GM19463 (cell line): ENCODE data around the gene RUNDC3A.
A peak's percentile ranks its signal among the peaks of the same experiment; 100 is the strongest.
"Not testable (repeated sequence)": the region's sequence is repeated elsewhere in the genome, so short reads cannot be mapped to it uniquely, and the experiment has no call there.

Experiments
- ATAC-seq: cut with Tn5 transposase; IDR thresholded peaks from one replicate; pipeline ENCODE4 v1.9.1; 2021; ENCODE audit warnings: mild to moderate bottlenecking, moderate library complexity; ENCODE audit not compliant: unreplicated experiment

Gene RUNDC3A

GRCh38 chr17:44318077-44318892 lies 9.9 kb downstream of the RUNDC3A start:
- no peak for ATAC-seq

DNA sequence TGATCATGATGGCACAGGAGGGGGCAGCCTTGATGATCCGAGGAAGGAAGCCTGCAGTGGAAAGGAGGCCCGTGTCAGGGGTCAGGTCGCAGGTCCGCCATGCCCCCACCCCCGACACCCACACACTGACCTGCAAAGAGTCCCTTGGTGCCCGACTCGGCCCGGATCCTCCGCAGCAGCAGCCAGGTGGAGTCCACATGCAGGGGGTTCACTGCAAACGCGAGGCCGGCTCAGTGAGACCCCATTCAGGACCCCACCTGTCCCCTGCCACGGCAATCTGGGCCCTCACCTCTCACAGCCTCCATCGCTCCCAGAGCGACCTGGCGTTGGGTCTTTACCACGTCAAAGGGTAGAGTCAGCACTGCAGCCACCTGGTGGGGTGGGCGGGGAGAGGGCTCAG lies 11.7 kb downstream of the RUNDC3A start:
- ATAC-seq, result no peak

DNA sequence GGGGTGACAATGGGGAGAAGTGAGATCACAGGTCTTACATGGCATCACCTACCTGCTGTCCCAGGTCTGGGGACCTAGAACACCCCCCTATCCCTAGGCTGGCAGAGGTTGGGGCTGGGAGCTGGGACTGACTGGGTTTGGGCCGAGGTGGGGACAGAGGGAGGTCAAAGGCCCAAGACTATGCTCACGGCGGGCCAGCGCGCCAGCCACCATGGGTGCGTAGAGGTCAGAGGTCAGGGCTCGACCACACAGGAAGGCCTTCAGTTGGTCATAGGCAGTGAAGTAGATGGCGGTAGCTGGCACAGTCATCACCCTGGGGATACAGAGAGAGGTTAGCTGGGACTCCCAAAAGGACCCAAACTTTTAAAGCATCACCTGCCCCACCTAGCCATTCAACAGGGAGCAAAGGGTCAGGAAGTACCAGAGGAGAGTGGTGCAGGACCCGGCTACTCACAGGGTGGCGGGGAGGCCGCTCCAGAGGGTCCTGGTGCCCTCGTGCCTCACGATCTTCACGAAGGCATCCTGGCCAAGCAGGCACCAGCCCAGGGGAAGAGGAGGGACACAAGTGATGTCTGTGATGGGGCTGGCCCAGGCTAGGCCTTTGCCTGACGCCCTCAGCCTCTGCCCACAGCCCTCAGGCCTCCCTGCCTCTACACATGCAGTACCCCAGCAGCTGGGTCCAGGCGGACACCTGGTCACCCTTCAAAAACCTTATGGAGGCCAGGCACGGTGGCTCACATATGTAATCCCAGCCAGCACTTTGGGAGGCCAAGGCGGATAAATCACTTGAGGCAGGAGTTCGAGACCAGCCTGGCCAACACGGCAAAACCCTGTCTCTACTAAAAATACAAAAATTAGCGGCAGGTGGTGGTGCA lies 13.1 kb downstream of the RUNDC3A start:
- no peak for ATAC-seq

DNA sequence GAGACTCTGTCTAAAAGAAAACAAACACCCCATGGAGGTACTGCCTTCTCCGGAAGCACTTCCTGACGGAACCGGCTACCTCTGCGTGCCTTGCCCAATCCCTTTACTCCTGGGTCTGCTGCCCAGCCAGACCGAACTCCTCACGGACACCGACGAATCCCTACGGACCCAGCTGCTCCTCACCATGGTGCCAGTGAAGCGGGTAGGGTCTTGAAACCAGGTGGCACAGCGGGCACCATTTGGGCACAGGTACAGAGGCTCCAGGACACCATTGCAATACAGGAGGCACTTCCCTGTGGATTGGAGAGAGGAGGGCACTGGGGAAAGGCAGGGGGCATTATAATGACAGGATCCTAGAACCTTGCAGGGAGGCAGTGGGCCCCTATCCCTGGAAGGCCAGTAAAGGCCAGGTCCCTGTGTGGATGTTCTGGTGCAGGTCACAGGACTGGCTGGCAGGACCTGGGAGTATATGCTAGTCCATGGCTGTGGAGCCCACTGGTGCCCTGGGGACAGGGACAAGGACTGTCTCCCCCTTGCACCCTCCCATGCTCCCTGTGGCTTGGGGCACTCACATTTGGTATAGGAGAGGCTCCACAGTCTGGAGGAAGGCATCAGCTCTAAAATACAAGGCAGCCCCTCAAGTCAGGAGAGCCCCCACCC lies 14.0 kb downstream of the RUNDC3A start:
- ATAC-seq, result no peak

GRCh38 chr17:44323359-44324091 lies 15.1 kb downstream of the RUNDC3A start:
- no peak for ATAC-seq

GRCh38 chr17:44324092-44324570 lies 15.7 kb downstream of the RUNDC3A start:
- ATAC-seq, result no peak

DNA sequence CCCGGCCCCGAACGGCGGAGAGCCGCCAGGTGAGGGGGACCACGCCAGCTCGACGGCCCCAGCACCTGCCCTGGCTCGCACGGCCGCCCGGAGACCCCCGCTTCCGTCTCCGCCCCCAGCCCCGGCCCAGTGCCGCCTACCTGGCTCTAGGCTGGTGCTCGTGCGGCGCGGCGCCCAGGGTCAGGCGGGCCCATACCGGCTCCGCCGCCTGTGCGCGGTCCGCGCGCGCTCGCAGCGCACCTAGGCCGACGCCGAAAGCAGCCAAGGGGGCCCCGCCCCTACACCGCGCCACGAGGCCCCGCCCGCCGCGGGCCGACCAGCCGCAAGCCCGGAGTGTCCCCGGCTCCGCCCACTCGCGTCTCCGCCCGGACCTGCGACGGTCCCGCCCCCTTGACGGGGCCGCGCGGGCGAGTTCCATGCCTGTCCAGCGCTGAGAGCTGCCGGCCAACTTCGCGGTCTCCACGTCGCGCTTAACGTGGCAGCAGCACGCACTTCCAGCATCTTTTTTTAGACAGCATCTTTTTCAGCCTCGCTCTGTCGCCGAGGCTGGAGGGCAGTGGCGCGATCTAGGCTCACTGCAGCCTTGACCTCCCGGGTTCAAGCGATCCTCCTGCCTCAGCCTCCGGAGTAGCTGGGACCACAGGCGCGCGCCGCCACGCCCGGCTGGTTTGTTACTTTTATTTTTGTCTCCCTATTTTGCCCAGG lies 16.3 kb downstream of the RUNDC3A start, which contains the start of gene SLC25A39:
Gene SLC25A39, minus strand, starts transcription at position 253 of the 705 bp plus-strand sequence. CDS start 1,261 bp downstream, outside the sequence.
- ATAC-seq, result peak; percentile 65

GRCh38 chr17:44326861-44327444 lies 18.6 kb downstream of the RUNDC3A start:
- ATAC-seq, result peak; percentile 53

DNA sequence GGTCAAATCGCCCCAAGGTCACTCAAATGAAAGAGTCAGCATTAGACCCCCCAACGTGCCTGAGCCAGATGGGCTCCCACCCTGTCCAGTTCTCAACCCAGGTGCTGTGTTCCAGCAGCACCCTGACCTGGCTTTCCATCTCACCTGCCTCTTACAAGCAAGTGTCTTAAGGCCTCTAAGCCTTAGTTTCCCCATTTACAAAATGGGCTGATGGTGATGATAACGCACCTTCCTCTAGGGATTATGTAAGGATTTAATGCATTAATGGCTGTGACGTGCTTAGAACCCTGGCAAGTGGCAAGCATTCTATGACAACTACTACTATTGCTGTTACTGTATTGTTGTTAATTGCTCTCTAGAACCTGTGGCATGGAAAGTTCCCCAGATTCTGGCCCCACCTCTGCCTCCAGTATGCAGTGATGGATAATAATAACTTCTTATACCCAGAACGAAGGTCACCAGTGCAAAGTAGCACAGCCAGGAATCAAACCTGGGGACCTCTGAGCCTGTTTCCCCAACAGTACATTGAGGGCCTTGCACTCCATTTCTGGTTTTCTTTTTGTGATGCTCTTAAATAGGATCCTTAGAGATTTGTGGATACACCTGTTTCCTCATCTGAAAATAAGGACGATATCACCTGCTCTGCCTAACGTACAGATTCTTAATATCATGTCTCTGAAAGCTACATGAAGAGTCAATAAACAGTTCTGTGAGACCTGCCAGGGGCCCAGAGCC lies 19.5 kb downstream of the RUNDC3A start:
- ATAC-seq, result no peak

GRCh38 chr17:44329516-44329915 lies 21.1 kb downstream of the RUNDC3A start:
- not testable (repeated sequence) for ATAC-seq

- ATAC-seq, result not testable (repeated sequence)
Observed at GRCh38 chr17:44330263-44330662, 21.9 kb downstream of the RUNDC3A start.

DNA sequence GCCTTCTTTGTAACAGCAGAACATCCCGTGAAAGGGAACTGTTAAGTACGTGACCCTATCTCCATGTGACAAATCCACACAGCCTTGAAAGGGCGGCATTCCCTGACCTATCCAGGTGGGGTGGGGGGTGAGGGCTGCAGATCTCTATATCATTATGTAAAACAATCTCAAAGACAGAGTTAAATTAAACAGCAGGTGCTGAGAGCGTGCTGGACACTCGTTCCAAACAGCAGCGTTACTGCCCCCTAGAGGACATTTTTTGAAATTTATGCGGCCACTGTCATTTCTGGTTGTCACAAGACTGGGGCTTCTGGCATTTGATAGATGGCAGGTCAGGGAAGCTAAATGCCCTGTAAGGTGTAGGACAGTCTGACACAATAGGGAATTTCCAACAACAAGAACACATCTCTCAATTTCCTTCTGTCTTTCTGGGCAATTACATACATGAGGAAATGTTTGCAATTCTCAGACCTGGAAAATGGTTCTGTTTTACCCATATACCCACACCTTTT lies 22.9 kb downstream of the RUNDC3A start:
- ATAC-seq, result no peak

DNA sequence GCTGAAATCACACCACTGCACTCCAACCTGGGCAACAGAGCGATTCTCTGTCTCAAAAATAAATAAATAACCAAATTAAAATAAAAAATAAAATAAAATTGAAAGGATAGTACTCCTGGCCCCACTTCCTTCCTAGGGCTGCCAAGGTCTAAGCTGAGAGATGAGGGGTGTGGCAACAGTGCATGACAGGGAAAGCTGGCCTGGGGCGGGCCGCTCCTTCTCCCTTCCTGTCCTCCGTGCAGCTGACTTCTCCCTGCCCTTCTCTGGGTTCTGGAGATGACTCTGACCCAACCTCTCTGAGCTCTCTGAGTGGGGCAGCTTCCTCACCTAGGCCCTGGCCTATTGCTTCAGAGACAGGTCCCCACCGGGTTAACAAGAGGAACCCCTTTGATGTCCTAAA lies 25.0 kb downstream of the RUNDC3A start:
- no peak for ATAC-seq

- no peak for ATAC-seq
Observed at GRCh38 chr17:44334315-44334714, 25.9 kb downstream of the RUNDC3A start.

- no peak for ATAC-seq
Observed at GRCh38 chr17:44334727-44335126, 26.3 kb downstream of the RUNDC3A start.

GRCh38 chr17:44335564-44335963 lies 27.2 kb downstream of the RUNDC3A start:
- ATAC-seq, result no peak

DNA sequence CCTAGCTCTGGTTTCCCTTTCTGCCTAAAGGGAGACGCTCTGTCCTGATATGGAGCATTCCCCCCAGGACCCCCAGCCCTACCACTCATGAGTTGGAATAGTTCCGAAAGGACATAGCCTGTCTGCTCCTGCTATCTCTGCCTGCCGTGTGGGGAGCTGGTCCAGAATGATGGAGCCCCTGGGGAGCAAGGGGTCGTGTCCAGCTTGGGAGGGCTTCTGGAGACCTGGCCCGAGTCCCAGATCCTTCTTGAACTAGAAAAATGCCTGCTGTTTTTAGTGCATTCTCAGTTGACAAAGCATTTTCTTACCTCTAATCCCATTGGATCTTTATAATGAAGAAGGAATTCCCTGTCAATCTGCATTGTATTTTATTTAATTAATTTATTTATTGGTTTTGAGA lies 27.6 kb downstream of the RUNDC3A start:
- no peak for ATAC-seq

DNA sequence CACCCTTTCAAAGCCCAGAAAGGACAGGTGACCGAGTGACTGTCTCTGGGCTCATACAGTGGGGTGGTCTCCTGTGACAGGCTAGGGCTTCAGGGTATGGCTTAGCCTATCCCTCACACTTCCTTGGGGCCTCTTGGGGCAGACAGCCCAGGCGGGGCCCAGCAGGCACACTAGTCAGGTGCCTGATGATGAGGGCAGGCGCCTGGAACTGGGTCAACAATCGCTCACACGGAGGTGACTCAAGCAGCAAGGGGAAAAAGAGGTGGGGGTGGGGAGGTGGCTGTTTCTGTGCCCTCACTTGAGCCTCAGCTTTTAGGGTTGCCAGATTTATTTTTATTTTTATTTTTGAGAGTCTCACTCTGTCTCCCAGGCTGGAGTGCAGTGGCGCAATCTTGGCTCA lies 30.3 kb downstream of the RUNDC3A start:
- no peak for ATAC-seq

DNA sequence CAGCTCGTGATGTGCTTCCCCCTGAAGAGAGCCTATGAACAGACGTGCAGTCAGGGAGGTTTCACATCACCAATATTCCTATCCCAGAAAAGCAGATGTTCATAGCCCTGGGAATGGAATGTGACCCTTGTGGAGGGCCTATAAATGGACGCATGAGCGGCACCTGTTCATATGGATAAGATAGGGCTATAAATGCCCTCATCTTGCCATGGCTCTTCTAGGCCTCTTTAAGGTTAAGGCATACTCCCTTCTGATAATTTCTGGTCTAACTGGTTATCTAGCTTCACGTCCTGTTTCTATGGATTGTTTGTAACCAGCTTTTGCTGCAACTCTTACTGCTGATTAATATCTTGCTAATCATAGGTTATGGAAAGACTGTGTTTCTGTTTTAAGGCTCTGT lies 32.2 kb downstream of the RUNDC3A start:
- not testable (repeated sequence) for ATAC-seq
